ENCODE measurements around the gene CACNA1A. TPM values are rescaled to one million over a fixed set of nuclear protein-coding genes. Genes with fewer than 3 reads are reported as not detected.

CACNA1A gene
- polyA plus RNA-seq, 3 donors: 0.08 to 0.09 TPM; not detected in 1

GRCh38 chr19:13355356-13355755 is 150.9 kb downstream of the CACNA1A start:
- H3K27ac Mint-ChIP-seq: no peak overlapping the region
- no peak for DNase-seq
- Histone ChIP-seq H3K4me3 (replicated peaks in 1 of 3; ENCODE audit: low read depth in 2 of 3, low read length in 3 of 3) (no peak overlapping the region), H2AFZ (ENCODE audit: insufficient read depth, low read depth, low read length, poor library complexity, severe bottlenecking) (no peak overlapping the region), H3K4me2 (replicated peaks; ENCODE audit: extremely low read depth, low read length, poor library complexity, severe bottlenecking) (no peak overlapping the region), H4K20me1 (ENCODE audit: insufficient read depth, low read length) (no peaks in the 10 kb centered on the region), H3K9me3 (replicated peaks in 1 of 2; ENCODE audit: control insufficient read depth in 1 of 2, insufficient read depth in 1 of 2, low read length in 2 of 2) (peaks cover 6 to 11% of the 10 kb centered on the region in 2 donors), H3K9ac (ENCODE audit: insufficient read depth, low read length, poor library complexity, severe bottlenecking) (no peak overlapping the region), H3K79me2 (ENCODE audit: insufficient read depth, low read length) (no peaks in the 10 kb centered on the region), H3K36me3 (replicated peaks in 1 of 2; ENCODE audit: control insufficient read depth in 1 of 2, insufficient read depth in 2 of 2, low read length in 2 of 2) (no peaks in the 10 kb centered on the region), H3K27me3 (ENCODE audit: control insufficient read depth in 2 of 2, insufficient read depth in 2 of 2, low read length in 2 of 2) (no peaks in the 10 kb centered on the region), H3K27ac (ENCODE audit: low read depth in 1 of 2, low read length in 2 of 2) (no peak overlapping the region), H3K4me1 (ENCODE audit: control insufficient read depth in 1 of 2, insufficient read depth in 2 of 2, low read length in 2 of 2) (no peaks in the 10 kb centered on the region)
- H3K4me3 Mint-ChIP-seq: no peak overlapping the region
- H3K4me1 Mint-ChIP-seq: no peaks in the 10 kb centered on the region
- no peaks in the 10 kb centered on the region for H3K36me3 Mint-ChIP-seq
- WGBS (ENCODE audit: insufficient coverage): 78% methylated on average over 5 of the region's 5 CpGs
- H3K27me3 Mint-ChIP-seq (ENCODE audit: low read depth in 3 of 3): peaks cover 3 to 7% (median 4%) of the 10 kb centered on the region in 3 donors
- no peak for TF ChIP-seq CTCF (IDR thresholded peaks at IDR 0.05)
- peaks cover 7 to 15% (median 11%) of the 10 kb centered on the region in 7 donors for H3K9me3 Mint-ChIP-seq
- intact Hi-C loops (cut with micrococcal nuclease): no loop called here

GRCh38 chr19:13353625-13354024 is 152.7 kb downstream of the CACNA1A start:
- H3K4me3 Mint-ChIP-seq: no peak overlapping the region

More at GRCh38 chr19:13353625-13354024, 152.7 kb downstream of the CACNA1A start:
- Histone ChIP-seq H3K4me2 (replicated peaks; ENCODE audit: extremely low read depth, low read length, poor library complexity, severe bottlenecking) (no peak overlapping the region), H4K20me1 (ENCODE audit: insufficient read depth, low read length) (no peaks in the 10 kb centered on the region), H3K4me3 (replicated peaks in 1 of 3; ENCODE audit: low read depth in 2 of 3, low read length in 3 of 3) (no peak overlapping the region), H3K4me1 (ENCODE audit: control insufficient read depth in 1 of 2, insufficient read depth in 2 of 2, low read length in 2 of 2) (no peaks in the 10 kb centered on the region), H3K27me3 (ENCODE audit: control insufficient read depth in 2 of 2, insufficient read depth in 2 of 2, low read length in 2 of 2) (no peaks in the 10 kb centered on the region), H3K79me2 (ENCODE audit: insufficient read depth, low read length) (no peaks in the 10 kb centered on the region), H2AFZ (ENCODE audit: insufficient read depth, low read depth, low read length, poor library complexity, severe bottlenecking) (no peak overlapping the region), H3K9ac (ENCODE audit: insufficient read depth, low read length, poor library complexity, severe bottlenecking) (no peak overlapping the region), H3K36me3 (replicated peaks in 1 of 2; ENCODE audit: control insufficient read depth in 1 of 2, insufficient read depth in 2 of 2, low read length in 2 of 2) (no peaks in the 10 kb centered on the region), H3K9me3 (replicated peaks in 1 of 2; ENCODE audit: control insufficient read depth in 1 of 2, insufficient read depth in 1 of 2, low read length in 2 of 2) (peaks cover 0 to 10% of the 10 kb centered on the region in 2 donors), H3K27ac (ENCODE audit: low read depth in 1 of 2, low read length in 2 of 2) (no peak overlapping the region)
- 100% methylated on average over 2 of the region's 3 CpGs for WGBS (ENCODE audit: insufficient coverage)
- Mint-ChIP-seq H3K36me3 (no peaks in the 10 kb centered on the region), H3K9me3 (peaks cover 2 to 11% (median 8%) of the 10 kb centered on the region in 7 donors), H3K27me3 (ENCODE audit: low read depth in 3 of 3) (peaks cover 3 to 5% (median 4%) of the 10 kb centered on the region in 3 donors), H3K4me1 (no peaks in the 10 kb centered on the region), H3K27ac (no peak overlapping the region)
- TF ChIP-seq CTCF (IDR thresholded peaks at IDR 0.05): no peak
- intact Hi-C loops (cut with micrococcal nuclease): no loop called here
- no peak for DNase-seq

All from CD14-positive monocyte (primary cell).